ENCODE measurements around the gene FASTKD3.
"Not testable (repeated sequence)": the region's sequence is repeated elsewhere in the genome, so short reads cannot be mapped to it uniquely, and the experiment has no call there.

Gene FASTKD3, protein sequence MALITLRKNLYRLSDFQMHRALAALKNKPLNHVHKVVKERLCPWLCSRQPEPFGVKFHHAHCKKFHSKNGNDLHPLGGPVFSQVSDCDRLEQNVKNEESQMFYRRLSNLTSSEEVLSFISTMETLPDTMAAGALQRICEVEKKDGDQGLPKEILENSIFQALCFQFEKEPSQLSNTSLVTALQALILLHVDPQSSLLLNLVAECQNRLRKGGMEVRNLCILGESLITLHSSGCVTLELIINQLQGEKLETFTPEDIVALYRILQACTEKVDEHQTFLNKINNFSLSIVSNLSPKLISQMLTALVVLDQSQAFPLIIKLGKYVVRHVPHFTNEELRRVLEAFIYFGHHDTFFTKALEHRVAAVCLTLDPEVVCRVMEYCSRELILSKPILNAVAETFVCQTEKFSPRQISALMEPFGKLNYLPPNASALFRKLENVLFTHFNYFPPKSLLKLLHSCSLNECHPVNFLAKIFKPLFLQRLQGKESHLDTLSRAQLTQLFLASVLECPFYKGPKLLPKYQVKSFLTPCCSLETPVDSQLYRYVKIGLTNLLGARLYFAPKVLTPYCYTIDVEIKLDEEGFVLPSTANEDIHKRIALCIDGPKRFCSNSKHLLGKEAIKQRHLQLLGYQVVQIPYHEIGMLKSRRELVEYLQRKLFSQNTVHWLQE

DNA sequence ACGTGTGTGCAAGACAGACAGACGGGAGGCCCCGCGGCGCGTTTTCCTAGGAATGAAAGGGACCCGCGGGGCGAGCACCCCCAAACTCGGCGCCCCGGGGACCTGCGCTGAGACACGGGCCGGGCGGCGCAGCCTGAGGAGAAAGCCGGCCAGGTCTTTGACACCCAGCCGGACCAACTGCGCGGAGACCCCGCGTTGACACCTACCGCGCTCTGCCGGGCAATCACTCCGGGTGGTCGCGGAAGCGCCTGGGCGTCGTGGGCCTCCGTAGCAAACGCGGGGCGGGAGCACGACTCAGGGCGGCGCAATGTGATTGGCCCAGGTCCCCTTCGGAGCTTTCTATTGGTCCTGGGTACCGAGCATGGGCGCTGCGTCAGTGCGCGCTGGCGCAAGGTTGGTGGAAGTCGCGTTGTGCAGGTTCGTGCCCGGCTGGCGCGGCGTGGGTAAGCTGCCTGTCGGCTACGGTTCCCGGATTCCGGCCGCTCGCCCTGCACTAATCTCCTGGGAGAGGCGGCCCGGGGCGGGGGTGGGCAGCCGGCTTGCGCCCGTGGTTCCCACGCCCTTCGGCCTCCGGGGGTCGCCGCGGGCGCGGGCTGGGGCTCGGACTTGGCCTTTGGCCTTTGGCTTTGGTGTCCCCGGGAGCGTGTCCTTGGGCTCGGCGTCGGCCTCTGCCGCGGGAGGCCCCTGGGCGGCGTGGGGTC is at the start of gene FASTKD3, which contains the start of gene MTRR:
Gene FASTKD3 (minus strand): TSS at position 259 of the 701 bp plus-strand sequence. CDS start 948 bp downstream, outside the sequence.
Gene MTRR (plus strand): TSS at position 376 of the 701 bp plus-strand sequence. CDS start 1,647 bp downstream, outside the sequence.
- Histone ChIP-seq H3K9ac (ENCODE audit: low read depth, low read length) (peak within 1 kb of the TSS; percentile 82; the same call in 1 of the 2 replicates), H3K4me1 (ENCODE audit: insufficient read depth, low read length) (no peaks in the 10 kb centered on the region), H3K4me3 (ENCODE audit: low read length) (peak within 1 kb of the TSS; percentile 78), H3K27me3 (ENCODE audit: insufficient read depth, low read length) (no peaks in the 10 kb centered on the region), H3K36me3 (ENCODE audit: insufficient read depth, low read depth, low read length) (peaks cover 50% of the 10 kb centered on the region), H3K9me3 (ENCODE audit: insufficient read depth, low read depth, low read length) (no peaks in the 10 kb centered on the region), H3K27ac (ENCODE audit: low read length) (no peak within 1 kb of the TSS)

DNA sequence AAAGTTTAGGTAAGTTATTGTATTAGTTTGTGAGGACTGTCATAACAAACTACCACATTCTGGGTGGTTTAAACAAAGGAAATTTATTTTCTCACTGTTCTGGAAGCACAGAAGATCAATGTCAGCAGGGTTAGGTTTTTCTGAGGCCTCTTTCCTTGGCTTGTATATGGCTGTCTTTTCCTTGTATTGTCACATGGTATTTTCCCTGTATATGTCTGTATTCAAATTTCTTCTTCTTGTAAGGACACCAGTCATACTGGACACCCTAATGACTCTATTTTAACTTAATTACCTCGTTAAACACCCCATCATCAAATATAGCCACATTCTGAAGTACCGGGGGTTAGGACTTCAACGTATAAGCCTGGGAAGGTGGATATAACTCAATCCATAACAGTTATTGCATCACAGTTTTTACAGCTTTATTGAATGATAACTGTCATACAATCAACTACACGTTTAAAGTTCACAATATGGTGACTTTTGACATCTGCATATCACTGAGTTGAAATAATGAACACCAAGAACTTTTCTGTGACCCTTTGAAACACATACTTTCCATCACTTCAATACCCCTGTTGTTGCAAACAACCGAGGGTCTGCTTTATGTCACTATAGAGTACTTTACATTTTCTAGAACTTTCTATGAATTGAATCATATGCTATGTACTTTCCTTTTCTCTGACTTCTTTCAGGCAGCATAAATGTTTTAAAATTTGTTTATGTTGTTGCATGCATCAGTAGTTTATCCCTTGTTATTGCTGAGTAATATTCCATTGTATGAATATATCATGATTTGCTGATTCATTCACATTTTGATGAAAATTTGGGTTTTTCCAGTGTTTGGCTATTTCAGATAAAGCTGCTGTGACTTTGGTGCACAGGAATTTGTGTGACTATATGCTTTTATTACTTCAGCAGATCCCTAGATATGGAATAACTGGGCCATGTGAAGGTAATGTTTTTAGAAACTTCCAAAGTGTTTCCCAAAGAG is 48.6 kb upstream of the FASTKD3 start:
- Histone ChIP-seq H3K27ac (ENCODE audit: low read length) (no peak overlapping the region), H3K36me3 (ENCODE audit: insufficient read depth, low read depth, low read length) (no peaks in the 10 kb centered on the region), H3K9ac (ENCODE audit: low read depth, low read length) (no peak overlapping the region), H3K9me3 (ENCODE audit: insufficient read depth, low read depth, low read length) (peaks cover 11% of the 10 kb centered on the region; the same call in 1 of the 2 replicates), H3K27me3 (ENCODE audit: insufficient read depth, low read length) (no peaks in the 10 kb centered on the region), H3K4me3 (ENCODE audit: low read length) (no peak overlapping the region), H3K4me1 (ENCODE audit: insufficient read depth, low read length) (no peaks in the 10 kb centered on the region)

DNA sequence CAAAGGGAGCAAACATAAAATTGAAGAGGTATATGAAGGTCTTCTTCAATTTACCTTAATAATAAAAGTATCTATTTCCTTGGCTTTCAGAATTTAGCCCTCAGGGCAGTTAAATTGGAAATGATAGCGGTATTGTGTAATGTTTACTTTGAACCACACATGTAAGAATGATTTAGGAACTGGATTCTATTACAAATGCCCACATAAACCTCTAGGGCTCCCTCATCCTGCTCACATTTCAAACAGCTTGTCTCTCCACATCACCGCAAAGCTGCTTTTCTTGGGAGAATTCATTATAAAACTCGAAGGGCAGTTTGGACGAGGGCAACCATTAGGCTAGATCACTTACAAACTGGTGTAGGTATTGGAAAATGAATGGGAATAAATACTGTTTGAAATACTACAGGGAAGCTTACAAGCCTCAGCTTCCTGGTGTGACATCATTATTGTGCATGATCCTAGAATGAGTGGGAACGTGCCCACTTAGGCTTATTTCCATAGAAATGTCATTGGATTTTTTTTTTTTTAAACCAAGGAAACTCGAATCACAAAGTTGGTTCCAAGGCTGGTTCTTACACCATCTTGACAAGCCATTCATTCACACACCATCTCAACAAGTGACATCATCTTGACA is 47.5 kb upstream of the FASTKD3 start:
- Histone ChIP-seq H3K4me1 (ENCODE audit: insufficient read depth, low read length) (no peaks in the 10 kb centered on the region), H3K27ac (ENCODE audit: low read length) (no peak overlapping the region), H3K27me3 (ENCODE audit: insufficient read depth, low read length) (no peaks in the 10 kb centered on the region), H3K4me3 (ENCODE audit: low read length) (no peak overlapping the region), H3K36me3 (ENCODE audit: insufficient read depth, low read depth, low read length) (no peaks in the 10 kb centered on the region), H3K9ac (ENCODE audit: low read depth, low read length) (no peak overlapping the region), H3K9me3 (ENCODE audit: insufficient read depth, low read depth, low read length) (peaks cover 11% of the 10 kb centered on the region; the same call in 1 of the 2 replicates)

DNA sequence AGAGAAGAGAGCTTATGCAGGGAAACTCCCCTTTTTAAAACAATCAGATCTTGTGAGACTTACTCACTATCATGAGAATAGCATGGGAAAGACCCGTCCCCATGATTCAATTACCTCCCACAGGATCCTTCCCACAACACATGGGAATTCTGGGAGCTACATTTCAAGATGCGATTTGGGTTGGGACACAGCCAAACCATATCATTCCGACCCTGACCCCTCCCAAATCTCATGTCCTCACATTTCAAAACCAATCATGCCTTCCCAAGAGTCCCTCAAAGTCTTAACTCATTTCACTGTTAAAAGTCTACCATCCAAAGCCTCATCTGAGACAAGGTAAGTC is 42.6 kb upstream of the FASTKD3 start:
- H3K9ac ChIP-seq (ENCODE audit: low read depth, low read length), result not testable (repeated sequence)

DNA sequence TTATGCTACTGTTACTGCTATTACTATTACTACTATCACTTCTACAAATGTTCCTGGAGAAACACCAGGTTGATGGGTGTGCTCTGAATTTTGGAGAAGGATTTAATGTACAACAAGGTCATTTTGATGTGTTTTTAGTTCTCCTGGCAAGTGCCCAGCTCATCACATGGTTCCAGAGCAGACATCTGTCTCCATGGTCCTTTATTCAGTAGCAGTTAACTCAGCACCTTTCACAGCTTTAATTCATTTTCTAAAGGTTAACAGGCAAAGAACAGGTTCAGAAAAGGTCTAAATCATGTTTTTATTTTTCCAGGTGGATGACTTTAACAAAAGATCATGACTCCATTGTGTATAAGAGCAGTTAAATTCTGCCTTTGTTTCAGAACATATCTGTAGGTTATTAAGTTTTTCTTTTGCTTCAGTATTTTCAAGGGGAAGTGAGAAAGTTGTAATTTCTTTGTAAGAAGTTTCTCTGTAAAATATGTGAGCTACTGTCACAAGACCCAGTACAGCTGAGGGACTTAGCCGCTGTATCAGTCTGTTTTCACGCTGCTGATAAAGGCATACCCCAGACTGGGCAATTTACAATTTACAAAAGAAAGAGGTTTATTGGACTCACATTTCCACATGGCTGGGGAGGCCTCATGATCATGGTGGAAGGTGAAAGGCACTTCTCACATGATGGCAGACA is 42.1 kb upstream of the FASTKD3 start:
- Histone ChIP-seq H3K4me3 (ENCODE audit: low read length) (no peak overlapping the region), H3K36me3 (ENCODE audit: insufficient read depth, low read depth, low read length) (peaks cover 12% of the 10 kb centered on the region; the same call in 1 of the 2 replicates), H3K27me3 (ENCODE audit: insufficient read depth, low read length) (no peaks in the 10 kb centered on the region), H3K4me1 (ENCODE audit: insufficient read depth, low read length) (no peaks in the 10 kb centered on the region), H3K27ac (ENCODE audit: low read length) (no peak overlapping the region), H3K9me3 (ENCODE audit: insufficient read depth, low read depth, low read length) (peaks cover 2% of the 10 kb centered on the region; the same call in 1 of the 2 replicates), H3K9ac (ENCODE audit: low read depth, low read length) (no peak overlapping the region)

More for the DNA sequence above, 42.6 kb upstream of the FASTKD3 start:
- H3K4me1 ChIP-seq (ENCODE audit: insufficient read depth, low read length); H3K36me3 ChIP-seq (ENCODE audit: insufficient read depth, low read depth, low read length); H3K9me3 ChIP-seq (ENCODE audit: insufficient read depth, low read depth, low read length); H3K27ac ChIP-seq (ENCODE audit: low read length); H3K4me3 ChIP-seq (ENCODE audit: low read length); H3K27me3 ChIP-seq (ENCODE audit: insufficient read depth, low read length): not testable (repeated sequence)

DNA sequence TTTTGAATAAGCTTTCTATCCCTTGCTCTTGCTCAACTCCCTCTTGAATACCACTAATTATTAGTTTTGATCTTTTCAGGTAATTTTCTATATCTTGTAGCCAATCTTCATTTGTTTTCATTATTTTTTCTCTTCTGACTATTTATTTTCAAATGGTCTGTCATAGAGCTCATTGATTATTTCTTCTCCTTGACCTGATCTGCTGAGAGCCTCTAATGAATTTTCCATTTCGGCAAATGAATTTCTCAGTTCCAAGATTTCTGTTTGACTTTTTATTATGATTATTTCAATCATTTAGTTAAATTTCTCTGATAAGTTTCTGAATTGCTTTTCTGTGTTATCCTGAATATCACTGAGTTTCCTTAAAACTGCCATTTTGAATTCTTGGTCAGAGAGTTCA is 39.5 kb upstream of the FASTKD3 start:
- H3K27ac ChIP-seq (ENCODE audit: low read length), result no peak overlapping the region
- no peak overlapping the region for H3K9ac ChIP-seq (ENCODE audit: low read depth, low read length)
- peaks cover 2% of the 10 kb centered on the region; the same call in 1 of the 2 replicates for H3K9me3 ChIP-seq (ENCODE audit: insufficient read depth, low read depth, low read length)
- no peaks in the 10 kb centered on the region for H3K4me1 ChIP-seq (ENCODE audit: insufficient read depth, low read length)
- peaks cover 21% of the 10 kb centered on the region; the same call in 1 of the 2 replicates for H3K36me3 ChIP-seq (ENCODE audit: insufficient read depth, low read depth, low read length)
- no peaks in the 10 kb centered on the region for H3K27me3 ChIP-seq (ENCODE audit: insufficient read depth, low read length)
- H3K4me3 ChIP-seq (ENCODE audit: low read length), result no peak overlapping the region

DNA sequence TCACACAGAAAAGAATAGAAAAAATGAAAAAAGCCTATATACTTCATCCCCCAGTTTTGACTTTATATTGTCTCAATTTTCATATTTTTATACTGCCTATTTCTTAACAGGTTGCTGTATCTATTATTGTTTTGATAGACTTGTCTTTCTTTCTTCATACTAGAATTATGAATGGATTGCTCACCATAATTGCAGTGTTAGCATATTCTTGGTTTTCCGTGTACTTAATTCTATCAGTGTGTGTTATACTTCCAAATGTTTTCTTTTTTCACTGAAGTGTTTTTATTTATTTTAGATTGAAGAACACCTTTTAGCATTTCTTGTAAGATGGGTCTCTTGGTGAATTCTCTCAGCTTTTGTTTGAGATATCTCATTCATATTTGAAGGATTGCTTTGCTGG is 38.8 kb upstream of the FASTKD3 start:
- peaks cover 27% of the 10 kb centered on the region; the same call in 1 of the 2 replicates for H3K36me3 ChIP-seq (ENCODE audit: insufficient read depth, low read depth, low read length)

DNA sequence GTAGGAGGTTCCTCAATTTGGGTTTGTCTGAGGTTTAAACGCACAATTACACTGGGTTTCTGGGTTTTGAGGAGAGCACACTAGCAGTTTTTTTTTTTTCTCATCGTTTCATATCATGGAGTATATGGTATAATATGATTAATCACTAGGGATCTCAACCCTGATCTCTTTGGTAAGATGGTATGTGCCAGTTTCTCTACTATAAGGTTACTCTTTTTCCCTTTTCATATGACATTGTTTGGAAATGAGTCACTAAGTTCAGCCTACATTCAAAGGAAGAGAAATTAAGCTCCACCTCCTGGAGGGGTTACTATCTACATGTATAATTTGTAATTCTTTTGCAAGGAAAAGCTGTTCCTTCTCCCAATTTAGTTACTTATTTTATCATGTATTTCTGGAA is 35.3 kb upstream of the FASTKD3 start:
- Histone ChIP-seq H3K27me3 (ENCODE audit: insufficient read depth, low read length) (no peaks in the 10 kb centered on the region), H3K9me3 (ENCODE audit: insufficient read depth, low read depth, low read length) (peaks cover 2% of the 10 kb centered on the region; the same call in 1 of the 2 replicates), H3K36me3 (ENCODE audit: insufficient read depth, low read depth, low read length) (peaks cover 60% of the 10 kb centered on the region), H3K9ac (ENCODE audit: low read depth, low read length) (no peak overlapping the region), H3K4me3 (ENCODE audit: low read length) (no peak overlapping the region), H3K27ac (ENCODE audit: low read length) (no peak overlapping the region), H3K4me1 (ENCODE audit: insufficient read depth, low read length) (no peaks in the 10 kb centered on the region)

More for the DNA sequence above, 38.8 kb upstream of the FASTKD3 start:
- no peaks in the 10 kb centered on the region for H3K27me3 ChIP-seq (ENCODE audit: insufficient read depth, low read length)
- no peak overlapping the region for H3K27ac ChIP-seq (ENCODE audit: low read length)
- H3K9me3 ChIP-seq (ENCODE audit: insufficient read depth, low read depth, low read length), result peaks cover 2% of the 10 kb centered on the region; the same call in 1 of the 2 replicates
- H3K4me3 ChIP-seq (ENCODE audit: low read length), result no peak overlapping the region
- H3K9ac ChIP-seq (ENCODE audit: low read depth, low read length), result no peak overlapping the region
- H3K4me1 ChIP-seq (ENCODE audit: insufficient read depth, low read length), result no peaks in the 10 kb centered on the region

DNA sequence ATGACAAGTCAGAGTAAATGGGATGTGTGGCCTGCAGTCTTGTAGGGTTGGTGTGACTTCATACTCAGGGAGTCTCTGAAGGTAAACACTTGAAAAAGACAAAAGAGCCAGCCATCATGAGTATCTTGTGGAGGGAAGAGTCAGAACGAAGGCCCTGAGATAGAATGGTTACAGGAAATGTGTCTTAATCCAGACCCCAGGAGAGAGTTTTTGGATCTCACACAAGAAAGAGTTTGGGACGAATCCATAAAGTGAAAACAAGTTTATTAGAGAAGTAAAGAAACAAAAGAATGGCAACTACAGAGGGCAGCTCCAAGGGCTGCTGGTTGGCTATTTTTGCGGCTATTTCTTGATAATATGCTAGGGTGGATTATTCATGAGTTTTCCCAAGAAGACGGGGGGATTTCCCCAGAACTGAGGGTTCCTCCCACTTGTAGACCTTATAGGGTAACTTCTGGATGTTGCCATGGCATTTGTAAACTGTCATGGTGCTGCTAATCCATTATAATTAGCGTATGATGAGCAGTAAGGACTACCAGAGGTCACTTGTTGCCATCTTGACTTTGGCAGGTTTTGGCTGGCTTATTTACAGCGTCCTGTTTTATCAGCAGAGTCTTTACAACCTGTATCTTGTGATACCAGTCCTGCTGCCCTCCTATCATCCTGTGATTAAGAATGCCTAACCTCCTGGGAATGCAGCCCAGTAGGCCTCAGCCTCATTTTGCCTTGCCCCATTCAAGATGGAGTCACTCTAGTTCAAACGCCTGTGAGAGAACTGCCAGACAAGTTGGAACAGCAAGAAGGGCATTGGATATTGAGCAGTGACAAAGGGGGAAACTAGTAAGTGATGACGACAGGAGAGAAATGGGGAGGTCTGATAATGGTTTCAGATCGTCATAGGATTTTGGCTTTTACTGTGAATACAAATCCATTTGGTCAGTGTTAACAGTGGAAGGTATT is 34.1 kb upstream of the FASTKD3 start:
- Histone ChIP-seq H3K9ac (ENCODE audit: low read depth, low read length) (no peak overlapping the region), H3K4me1 (ENCODE audit: insufficient read depth, low read length) (no peaks in the 10 kb centered on the region), H3K9me3 (ENCODE audit: insufficient read depth, low read depth, low read length) (peaks cover 1% of the 10 kb centered on the region; the same call in 1 of the 2 replicates), H3K27me3 (ENCODE audit: insufficient read depth, low read length) (no peaks in the 10 kb centered on the region), H3K27ac (ENCODE audit: low read length) (no peak overlapping the region), H3K36me3 (ENCODE audit: insufficient read depth, low read depth, low read length) (peaks cover 68% of the 10 kb centered on the region), H3K4me3 (ENCODE audit: low read length) (no peak overlapping the region)
